ENCODE results near the gene RAD23B.

GRCh38 chr9:107288701-107289100, 5.6 kb downstream of the RAD23B start:
- no peak for TF ChIP-seq CTCF (IDR thresholded peaks at IDR 0.05)
- TF ChIP-seq SIN3A (IDR thresholded peaks at IDR 0.05; ENCODE audit: borderline replicate concordance, insufficient read depth, low read depth, low read length) = no peak
- no peak for TF ChIP-seq POLR2AphosphoS5 (IDR thresholded peaks at IDR 0.05; ENCODE audit: low read depth, low read length)
- no peak for TF ChIP-seq REST (IDR thresholded peaks at IDR 0.05; ENCODE audit: insufficient read depth in 1 of 2, low read depth in 2 of 2, low read length in 1 of 2)
- no peak for TF ChIP-seq TCF7L2 (IDR thresholded peaks at IDR 0.05; ENCODE audit: low read depth, low read length)
